ENCODE results near the gene INPP5D. TPM values are rescaled to one million over a fixed set of nuclear protein-coding genes. Genes with fewer than 3 reads are reported as not detected.
"Not testable (repeated sequence)": the region's sequence is repeated elsewhere in the genome, so short reads cannot be mapped to it uniquely, and the experiment has no call there.

The INPP5D gene
- total RNA-seq, 1 donor from 2014 or later: 2.2 TPM

DNA sequence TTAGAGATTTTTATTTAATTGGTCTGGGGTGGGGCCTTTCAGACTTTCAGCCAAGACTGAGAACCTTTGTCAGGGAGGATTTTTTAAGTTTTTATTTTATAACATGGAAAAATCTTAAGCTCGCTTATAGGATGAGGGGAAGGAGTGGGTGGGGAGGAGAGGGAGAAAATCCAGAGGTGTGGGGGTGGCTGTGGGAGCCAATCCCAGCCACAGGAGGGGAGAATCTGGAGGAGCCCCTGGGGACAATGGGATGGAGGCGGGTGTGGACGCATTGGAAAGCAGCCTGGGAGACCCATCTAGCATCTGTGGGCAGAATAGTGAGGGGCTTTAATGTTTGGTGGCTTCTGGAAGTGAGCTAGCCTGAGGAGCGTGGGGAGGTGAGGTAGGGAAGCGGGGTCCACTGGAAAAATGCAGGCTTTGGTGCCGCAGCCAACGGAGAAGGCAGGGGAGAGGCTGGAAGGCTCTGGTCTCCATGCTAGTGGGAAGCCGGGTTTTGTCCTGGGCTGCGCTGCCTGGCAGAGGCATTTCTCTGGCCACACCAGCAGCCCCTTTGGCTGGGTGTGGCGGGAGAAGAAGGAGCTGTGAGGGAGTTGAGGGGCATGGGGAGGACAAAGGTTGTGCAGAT, 11.5 kb upstream of the INPP5D start:
- no peaks in the 10 kb centered on the region for H3K36me3 Mint-ChIP-seq (ENCODE audit: unreplicated experiment)

DNA sequence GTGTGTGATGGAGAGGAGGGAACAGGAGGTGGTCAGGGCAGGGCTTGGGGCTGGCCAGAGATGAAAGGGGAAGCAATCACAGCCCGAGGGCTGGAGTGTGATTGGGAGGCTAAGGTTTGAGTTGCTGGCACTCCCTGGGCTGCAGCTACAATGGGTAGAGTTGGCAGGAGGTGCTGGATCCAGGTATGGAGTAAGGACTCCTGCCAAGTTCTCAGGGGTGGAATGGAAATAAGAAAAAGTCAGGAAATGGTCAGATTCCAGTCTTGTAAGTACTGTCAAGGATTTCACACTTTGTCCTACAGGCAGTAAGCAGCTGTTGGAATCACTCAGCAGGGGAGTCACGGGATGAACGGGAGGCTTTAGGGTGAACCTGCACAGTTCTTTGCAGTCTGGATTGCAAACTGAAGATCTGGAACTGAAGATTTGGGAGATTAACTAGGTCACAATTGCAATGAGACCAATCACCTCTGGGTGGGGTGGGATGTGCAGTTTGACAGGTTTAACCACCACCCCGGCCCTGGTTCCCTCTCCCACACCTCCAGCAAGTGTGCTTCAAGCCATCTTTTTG, 10.9 kb upstream of the INPP5D start:
- no peaks in the 10 kb centered on the region for H3K36me3 Mint-ChIP-seq (ENCODE audit: unreplicated experiment)
- peaks cover 8% of the 10 kb centered on the region for H3K27me3 Mint-ChIP-seq (ENCODE audit: unreplicated experiment)
- DNase-seq: no peak
- TF ChIP-seq, protein P1, sequence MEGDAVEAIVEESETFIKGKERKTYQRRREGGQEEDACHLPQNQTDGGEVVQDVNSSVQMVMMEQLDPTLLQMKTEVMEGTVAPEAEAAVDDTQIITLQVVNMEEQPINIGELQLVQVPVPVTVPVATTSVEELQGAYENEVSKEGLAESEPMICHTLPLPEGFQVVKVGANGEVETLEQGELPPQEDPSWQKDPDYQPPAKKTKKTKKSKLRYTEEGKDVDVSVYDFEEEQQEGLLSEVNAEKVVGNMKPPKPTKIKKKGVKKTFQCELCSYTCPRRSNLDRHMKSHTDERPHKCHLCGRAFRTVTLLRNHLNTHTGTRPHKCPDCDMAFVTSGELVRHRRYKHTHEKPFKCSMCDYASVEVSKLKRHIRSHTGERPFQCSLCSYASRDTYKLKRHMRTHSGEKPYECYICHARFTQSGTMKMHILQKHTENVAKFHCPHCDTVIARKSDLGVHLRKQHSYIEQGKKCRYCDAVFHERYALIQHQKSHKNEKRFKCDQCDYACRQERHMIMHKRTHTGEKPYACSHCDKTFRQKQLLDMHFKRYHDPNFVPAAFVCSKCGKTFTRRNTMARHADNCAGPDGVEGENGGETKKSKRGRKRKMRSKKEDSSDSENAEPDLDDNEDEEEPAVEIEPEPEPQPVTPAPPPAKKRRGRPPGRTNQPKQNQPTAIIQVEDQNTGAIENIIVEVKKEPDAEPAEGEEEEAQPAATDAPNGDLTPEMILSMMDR (IDR thresholded peaks at IDR 0.05; ENCODE audit: partially characterized antibody, unreplicated experiment): no peak
- H3K27ac Mint-ChIP-seq (ENCODE audit: unreplicated experiment): no peak overlapping the region
- H3K4me1 Mint-ChIP-seq (ENCODE audit: low read depth, unreplicated experiment): peaks cover 6% of the 10 kb centered on the region
- H3K9me3 Mint-ChIP-seq (ENCODE audit: unreplicated experiment): peaks cover 2% of the 10 kb centered on the region
- no peak overlapping the region for H3K4me3 Mint-ChIP-seq (ENCODE audit: unreplicated experiment)

More for the DNA sequence above, 11.5 kb upstream of the INPP5D start:
- H3K27ac Mint-ChIP-seq (ENCODE audit: unreplicated experiment): no peak overlapping the region
- H3K4me3 Mint-ChIP-seq (ENCODE audit: unreplicated experiment): no peak overlapping the region
- TF ChIP-seq, protein P1 (IDR thresholded peaks at IDR 0.05; ENCODE audit: partially characterized antibody, unreplicated experiment): no peak
- peaks cover 2% of the 10 kb centered on the region for H3K9me3 Mint-ChIP-seq (ENCODE audit: unreplicated experiment)
- DNase-seq: no peak
- H3K27me3 Mint-ChIP-seq (ENCODE audit: unreplicated experiment): peaks cover 8% of the 10 kb centered on the region
- peaks cover 4% of the 10 kb centered on the region for H3K4me1 Mint-ChIP-seq (ENCODE audit: low read depth, unreplicated experiment)

DNA sequence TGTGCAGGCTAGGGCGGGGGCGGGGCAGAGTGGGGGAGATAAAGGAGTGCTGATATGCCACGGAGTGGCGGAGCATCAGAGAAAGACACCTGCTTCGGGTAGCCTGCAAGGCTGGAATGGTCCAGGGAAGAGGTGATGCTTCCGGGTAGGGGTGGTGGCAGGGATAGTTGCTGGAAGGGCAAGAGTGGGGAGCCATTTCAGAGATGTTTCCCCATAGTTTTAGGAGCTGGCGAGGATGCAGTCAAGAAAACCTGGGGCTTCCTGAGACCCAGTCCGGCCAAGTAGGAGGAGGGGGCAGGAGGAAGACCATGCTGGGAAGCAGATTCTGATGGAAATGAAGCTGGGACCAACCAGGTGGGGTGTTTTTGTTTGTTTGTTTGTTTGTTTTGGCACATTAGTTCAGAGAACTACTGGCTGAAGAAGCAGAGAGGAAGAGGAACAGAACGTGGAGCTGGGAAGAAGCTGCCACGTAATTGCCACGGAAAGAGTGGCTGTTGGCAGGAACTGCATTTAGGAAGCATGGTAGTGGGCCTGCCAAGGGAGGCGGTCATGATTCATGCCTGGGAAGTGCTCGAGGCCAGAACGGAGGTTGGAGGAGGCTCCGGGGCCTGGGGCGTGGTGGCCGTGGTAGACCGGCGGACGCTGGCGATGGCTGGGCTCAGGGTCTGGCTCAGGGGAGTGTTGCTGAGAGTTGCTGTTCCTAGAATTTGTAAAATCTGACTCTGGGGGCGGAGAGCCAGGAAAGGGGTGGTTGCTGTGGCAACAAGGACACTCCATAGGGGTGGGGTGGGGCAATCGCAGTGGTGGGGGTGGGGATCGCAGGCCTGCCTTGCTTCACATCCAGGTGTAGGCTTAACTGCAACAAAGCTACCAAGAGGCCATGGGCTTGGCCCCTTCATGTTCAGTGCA, 8.6 kb upstream of the INPP5D start:
- peaks cover 6% of the 10 kb centered on the region for H3K4me1 Mint-ChIP-seq (ENCODE audit: low read depth, unreplicated experiment)
- no peaks in the 10 kb centered on the region for H3K36me3 Mint-ChIP-seq (ENCODE audit: unreplicated experiment)
- H3K9me3 Mint-ChIP-seq (ENCODE audit: unreplicated experiment): peaks cover 2% of the 10 kb centered on the region
- DNase-seq: no peak
- no peak overlapping the region for H3K27ac Mint-ChIP-seq (ENCODE audit: unreplicated experiment)
- TF ChIP-seq, protein P1 (IDR thresholded peaks at IDR 0.05; ENCODE audit: partially characterized antibody, unreplicated experiment): no peak
- H3K27me3 Mint-ChIP-seq (ENCODE audit: unreplicated experiment): peaks cover 13% of the 10 kb centered on the region
- H3K4me3 Mint-ChIP-seq (ENCODE audit: unreplicated experiment): no peak overlapping the region

DNA sequence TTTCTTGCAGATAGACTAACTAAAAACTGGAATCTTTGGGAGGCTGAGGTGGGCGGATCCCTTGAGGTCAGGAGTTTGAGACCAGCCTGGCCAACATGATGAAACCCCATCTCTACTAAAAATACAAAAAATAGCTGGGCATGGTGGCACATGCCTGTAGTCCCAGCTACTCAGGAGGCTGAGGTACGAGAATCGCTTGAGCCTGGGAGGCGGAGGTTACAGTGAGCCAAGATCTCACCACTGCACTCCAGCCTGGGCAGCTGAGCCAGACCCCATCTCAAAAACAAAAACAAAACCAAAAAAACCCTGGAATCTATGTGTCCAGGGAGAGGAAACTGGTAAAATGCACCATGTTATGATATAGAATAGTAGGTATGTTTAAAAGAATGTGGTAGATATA, 7.6 kb upstream of the INPP5D start:
- not testable (repeated sequence) for H3K27ac Mint-ChIP-seq (ENCODE audit: unreplicated experiment); DNase-seq; H3K4me3 Mint-ChIP-seq (ENCODE audit: unreplicated experiment); H3K4me1 Mint-ChIP-seq (ENCODE audit: low read depth, unreplicated experiment); H3K9me3 Mint-ChIP-seq (ENCODE audit: unreplicated experiment); H3K36me3 Mint-ChIP-seq (ENCODE audit: unreplicated experiment)
- peaks cover 13% of the 10 kb centered on the region for H3K27me3 Mint-ChIP-seq (ENCODE audit: unreplicated experiment)

DNA sequence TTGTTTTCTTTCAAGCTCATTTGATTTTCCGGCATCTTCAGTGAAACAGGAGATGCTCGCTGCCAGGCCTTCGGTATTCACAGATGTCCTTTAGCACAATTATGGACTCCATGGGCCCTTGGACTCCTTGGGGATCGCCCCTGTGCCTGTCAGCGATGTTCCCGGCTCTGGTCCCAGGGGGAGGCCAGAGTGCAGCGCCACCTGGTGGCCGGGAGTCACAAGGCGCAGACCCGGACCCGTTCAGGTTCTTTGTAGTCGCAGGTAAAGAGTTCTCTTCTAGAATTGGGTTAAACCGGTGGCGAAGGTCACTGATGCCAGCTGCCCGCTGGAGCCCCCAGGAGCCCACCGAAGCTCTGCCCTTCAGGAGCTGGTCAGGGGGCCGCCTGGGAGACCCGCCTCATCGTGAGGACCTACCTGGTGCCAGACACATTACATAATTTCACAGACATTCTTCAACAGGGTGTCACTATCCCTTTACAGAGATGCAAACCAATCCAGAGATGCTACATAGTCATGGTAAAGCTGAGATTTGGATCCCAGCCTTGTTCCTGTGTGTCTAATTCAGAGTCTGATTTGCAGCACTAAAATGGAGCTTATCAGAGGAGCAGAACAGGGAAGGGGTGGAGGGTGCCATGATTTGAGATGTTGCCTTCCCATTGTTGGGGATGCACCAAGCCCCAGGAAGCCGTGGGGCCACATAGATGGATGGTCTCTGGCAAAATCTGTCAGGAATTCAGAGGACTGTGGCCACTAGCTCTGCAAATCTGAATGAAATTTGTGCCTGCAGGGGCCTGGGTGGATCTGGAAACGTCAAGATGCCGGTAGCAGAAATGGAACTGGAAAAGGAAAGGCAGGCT, 6.0 kb upstream of the INPP5D start:
- Mint-ChIP-seq H3K27me3 (ENCODE audit: unreplicated experiment) (peaks cover 13% of the 10 kb centered on the region), H3K4me1 (ENCODE audit: low read depth, unreplicated experiment) (peaks cover 6% of the 10 kb centered on the region), H3K27ac (ENCODE audit: unreplicated experiment) (no peak overlapping the region), H3K36me3 (ENCODE audit: unreplicated experiment) (no peaks in the 10 kb centered on the region), H3K9me3 (ENCODE audit: unreplicated experiment) (peaks cover 2% of the 10 kb centered on the region), H3K4me3 (ENCODE audit: unreplicated experiment) (no peak overlapping the region)
- TF ChIP-seq, protein P1 (IDR thresholded peaks at IDR 0.05; ENCODE audit: partially characterized antibody, unreplicated experiment): peak; percentile 95
- DNase-seq: peak; percentile 75
